Gastroesophageal sphincter (tissue), 4 donors: ENCODE results near the gene EMP2. TPM values are rescaled to one million over a fixed set of nuclear protein-coding genes. Genes with fewer than 3 reads are reported as not detected.

Experiments
- ATAC-seq: fragments of 150-250 bp; one replicate; pipeline ENCODE4 v1.9.1; 2016; ENCODE audit warnings: mild to moderate bottlenecking, moderate library complexity
- H3K27ac ChIP-seq, 4 donors: fragments of 200-600 bp; sonication (generic) in 3 of 4; 1 replicate in 3 of 4; 2 replicates in 1 of 4; pipeline ENCODE4 v1.5.1; 2016 to 2019
- H3K27me3 ChIP-seq: fragments of 200-600 bp; sonication (generic); one replicate; pipeline ENCODE4 v1.5.1; 2019
- H3K36me3 ChIP-seq, 2 donors: fragments of 200-600 bp; sonication (generic); one replicate each; pipeline ENCODE4 v1.5.1; 2019; ENCODE audit warnings: control low read depth in 1 of 2
- H3K4me1 ChIP-seq, 3 donors: fragments of 200-600 bp; sonication (generic); 1 replicate in 2 of 3; 2 replicates in 1 of 3; pipeline ENCODE4 v1.5.1; 2016 to 2019; ENCODE audit warnings: control low read depth in 2 of 3
- H3K4me3 ChIP-seq, 2 donors: fragments of 200-600 bp; sonication (generic); one replicate each; pipeline ENCODE4 v1.5.1; 2019; ENCODE audit warnings: mild to moderate bottlenecking in 1 of 2, moderate library complexity in 1 of 2
- H3K9me3 ChIP-seq, 3 donors: fragments of 200-600 bp; sonication (generic); one replicate each; pipeline ENCODE4 v1.5.1; 2017 to 2019; ENCODE audit warnings: control low read depth in 2 of 3
- CTCF ChIP-seq, 4 experiments: fragments of 200-600 bp in 2 of 4; fragments of 450-650 bp in 2 of 4; sonication (generic) in 1 of 4; IDR thresholded peaks; one replicate each; pipeline ENCODE4 v1.5.1; 2017 to 2019; ENCODE audit warnings: antibody characterized with exemption in 4 of 4, mild to moderate bottlenecking in 2 of 4, moderate library complexity in 2 of 4
- EP300 ChIP-seq: sonication (generic); formaldehyde crosslinking; IDR thresholded peaks from one replicate; pipeline ENCODE4 v1.6.1; 2017; ENCODE audit warnings: antibody characterized with exemption, mild to moderate bottlenecking
- POLR2A ChIP-seq, 2 donors: fragments of 450-650 bp; IDR thresholded peaks; one replicate each; pipeline ENCODE4 v1.6.1; 2017; ENCODE audit warnings: antibody characterized with exemption in 2 of 2, mild to moderate bottlenecking in 2 of 2, moderate library complexity in 1 of 2
- POLR2AphosphoS5 ChIP-seq: sonication (generic); formaldehyde crosslinking; IDR thresholded peaks from one replicate; pipeline ENCODE4 v1.6.1; 2017; ENCODE audit warnings: antibody characterized with exemption
- WGBS, 2 donors: methylation state at CpG; one replicate each; pipeline ENCODE4 v1.1.5; 2018; ENCODE audit warnings: low coverage in 1 of 2; 5-methylcytosine and 5-hydroxymethylcytosine counted together
- total RNA-seq, 4 donors: library from RNA; depleted of rRNA; stranded (reverse); fragments of >200 nt; gene quantifications; one replicate each; pipeline ENCODE4 v1.1.0, GENCODE V29; 2016

EMP2 gene
- total RNA-seq, 4 donors from 2014 or later: 52.8 to 94.7 (median 69.7) TPM

- H3K4me3 ChIP-seq: no peak overlapping the region
- WGBS, 2 donors: 51 to 58% methylated on average over 2 to 3 of the region's 4 CpGs
- peaks cover 0 to 5% of the 10 kb centered on the region in 2 donors for H3K36me3 ChIP-seq
- no peaks in the 10 kb centered on the region for H3K27me3 ChIP-seq
- ATAC-seq: no peak
- peak overlapping the region in 1 of 4 donors; percentile 95 for H3K27ac ChIP-seq
- H3K9me3 ChIP-seq: no peaks in the 10 kb centered on the region
- TF ChIP-seq POLR2A (IDR thresholded peaks at IDR 0.05) (no peak), POLR2AphosphoS5 (no peak), EP300 (no peak), CTCF (IDR thresholded peaks at IDR 0.05) (no peak)
- peaks cover 0 to 51% (median 26%) of the 10 kb centered on the region in 3 donors for H3K4me1 ChIP-seq
These were observed 4.8 kb downstream of the EMP2 start for GRCh38 chr16:10575506-10576130.

- Histone ChIP-seq H3K36me3 (peaks cover 0 to 5% of the 10 kb centered on the region in 2 donors), H3K27me3 (no peaks in the 10 kb centered on the region), H3K4me3 (no peak overlapping the region), H3K9me3 (no peaks in the 10 kb centered on the region), H3K4me1 (peaks cover 0 to 54% (median 18%) of the 10 kb centered on the region in 3 donors), H3K27ac (no peak overlapping the region)
- TF ChIP-seq EP300: no peak
- no peak for TF ChIP-seq POLR2A (IDR thresholded peaks at IDR 0.05)
- TF ChIP-seq POLR2AphosphoS5: no peak
- TF ChIP-seq CTCF (IDR thresholded peaks at IDR 0.05): no peak
- 64 to 87% methylated on average over 3 of the region's 3 CpGs for WGBS, 2 donors
- no peak for ATAC-seq
These were observed 7.8 kb downstream of the EMP2 start for GRCh38 chr16:10572611-10573010.

GRCh38 chr16:10571354-10571753 is 9.0 kb downstream of the EMP2 start:
- Histone ChIP-seq H3K27me3 (no peaks in the 10 kb centered on the region), H3K36me3 (peaks cover 0 to 8% of the 10 kb centered on the region in 2 donors), H3K9me3 (no peaks in the 10 kb centered on the region), H3K27ac (no peak overlapping the region), H3K4me3 (no peak overlapping the region), H3K4me1 (peaks cover 0 to 54% (median 9%) of the 10 kb centered on the region in 3 donors)
- TF ChIP-seq POLR2A (IDR thresholded peaks at IDR 0.05): no peak
- ATAC-seq: no peak
- WGBS, 2 donors: 62 to 100% methylated on average over 2 to 5 of the region's 5 CpGs

- TF ChIP-seq CTCF (IDR thresholded peaks at IDR 0.05) (no peak), POLR2A (IDR thresholded peaks at IDR 0.05) (no peak), POLR2AphosphoS5 (peak; percentile 31)
- Histone ChIP-seq H3K27me3 (no peaks in the 10 kb centered on the region), H3K9me3 (no peaks in the 10 kb centered on the region), H3K27ac (peak overlapping the region in 3 of 4 donors; percentile 50 to 65 (median 53)), H3K36me3 (peaks cover 0 to 8% of the 10 kb centered on the region in 2 donors), H3K4me3 (no peak overlapping the region), H3K4me1 (peaks cover 0 to 61% (median 13%) of the 10 kb centered on the region in 3 donors)
- 14 to 56% methylated on average over 3 to 4 of the region's 8 CpGs for WGBS, 2 donors
- no peak for ATAC-seq
These were observed 10.8 kb downstream of the EMP2 start for GRCh38 chr16:10569621-10570020.

- peaks cover 0 to 80% (median 13%) of the 10 kb centered on the region in 3 donors for H3K4me1 ChIP-seq
These were observed 13.8 kb downstream of the EMP2 start for GRCh38 chr16:10566613-10567012.

GRCh38 chr16:10565167-10565566 is 15.2 kb downstream of the EMP2 start:
- Histone ChIP-seq H3K9me3 (no peaks in the 10 kb centered on the region), H3K4me3 (no peak overlapping the region), H3K27ac (peak overlapping the region in 2 of 4 donors; percentile 1 to 52), H3K36me3 (peaks cover 0 to 3% of the 10 kb centered on the region in 2 donors), H3K27me3 (no peaks in the 10 kb centered on the region), H3K4me1 (peaks cover 0 to 86% (median 24%) of the 10 kb centered on the region in 3 donors)
- peak; percentile 34 for ATAC-seq
- WGBS, 2 donors: 49 to 54% methylated on average over 3 to 5 of the region's 5 CpGs
- no peak for TF ChIP-seq EP300
- no peak for TF ChIP-seq CTCF (IDR thresholded peaks at IDR 0.05)
- TF ChIP-seq POLR2AphosphoS5: no peak
- TF ChIP-seq POLR2A (IDR thresholded peaks at IDR 0.05): no peak

More at GRCh38 chr16:10566613-10567012, 13.8 kb downstream of the EMP2 start:
- Histone ChIP-seq H3K27ac (no peak overlapping the region), H3K9me3 (no peaks in the 10 kb centered on the region), H3K27me3 (no peaks in the 10 kb centered on the region), H3K36me3 (peaks cover 0 to 4% of the 10 kb centered on the region in 2 donors), H3K4me3 (no peak overlapping the region)
- no peak for ATAC-seq
- TF ChIP-seq EP300: no peak
- TF ChIP-seq POLR2A (IDR thresholded peaks at IDR 0.05): no peak
- WGBS, 2 donors: 70 to 95% methylated on average over 2 of the region's 6 CpGs
